ENCODE measurements around the gene APOM.

Gene APOM

DNA sequence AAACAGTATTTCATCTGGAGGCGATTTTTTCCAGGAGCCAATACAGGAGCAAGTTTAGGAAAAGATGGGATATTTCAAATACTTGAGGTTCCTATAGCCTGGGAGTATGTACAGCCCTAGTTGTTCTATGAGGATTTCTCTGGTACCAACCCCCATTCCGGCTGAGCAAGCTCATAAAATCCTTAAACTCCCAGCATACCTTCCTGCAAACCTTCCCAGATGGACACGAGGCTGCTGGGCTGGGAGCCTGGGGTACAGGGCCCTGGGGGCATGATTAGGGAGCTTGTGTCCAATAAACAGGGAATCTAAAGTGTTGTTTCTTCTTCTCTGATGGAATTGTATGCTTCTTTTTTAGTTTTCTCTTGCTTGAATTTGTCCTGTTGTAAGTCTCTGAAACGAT lies 33.7 kb upstream of the APOM start:
- no peak for DNase-seq
- H3K4me1 Mint-ChIP-seq, result peaks cover 41% of the 10 kb centered on the region
- no peaks in the 10 kb centered on the region for H3K27me3 Mint-ChIP-seq
- no peaks in the 10 kb centered on the region for H3K9me3 Mint-ChIP-seq
- CTCF ChIA-PET, result interaction anchor here (0.6 to 1.7 kb wide), 4 partner anchors 30 to 75 kb away, joined by 3 to 6 read pairs (median 4); partner anchors contain the start of gene ATP6V1G2
- peak overlapping the region; percentile 94 for H3K27ac Mint-ChIP-seq
- H3K36me3 Mint-ChIP-seq, result peaks cover 52% of the 10 kb centered on the region
- H3K4me3 Mint-ChIP-seq, result peak overlapping the region; percentile 91

DNA sequence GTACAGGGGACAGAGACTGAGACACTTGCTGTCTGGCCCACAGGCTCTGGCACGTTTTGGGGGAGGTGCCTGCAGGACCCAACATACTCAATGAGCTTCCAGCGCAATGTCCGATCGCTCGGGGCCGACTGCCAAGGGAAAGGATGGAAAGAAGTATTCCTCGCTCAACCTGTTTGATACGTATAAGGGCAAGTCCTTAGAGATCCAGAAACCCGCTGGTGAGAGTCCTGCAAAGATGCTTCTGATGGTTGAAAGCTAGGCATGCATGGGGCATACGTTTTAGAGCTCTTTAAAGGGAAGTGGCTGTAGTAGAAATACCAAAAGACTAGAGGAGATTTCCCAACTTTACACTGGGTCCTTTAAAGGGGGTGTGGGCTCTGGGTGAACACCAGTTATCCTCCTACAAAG lies 33.0 kb upstream of the APOM start:
- Mint-ChIP-seq H3K9me3 (no peaks in the 10 kb centered on the region), H3K4me3 (peak overlapping the region; percentile 91), H3K4me1 (peaks cover 42% of the 10 kb centered on the region), H3K27me3 (no peaks in the 10 kb centered on the region), H3K36me3 (peaks cover 58% of the 10 kb centered on the region), H3K27ac (peak overlapping the region; percentile 94)
- no peak for DNase-seq
- CTCF ChIA-PET, result interaction anchor here (0.8 to 1.7 kb wide), 5 partner anchors 24 to 76 kb away, joined by 3 to 6 read pairs (median 4); partner anchors contain the start of gene ATP6V1G2

GRCh38 chr6:31624070-31624469 lies 31.6 kb upstream of the APOM start:
- Mint-ChIP-seq H3K4me1 (peaks cover 37% of the 10 kb centered on the region), H3K27me3 (no peaks in the 10 kb centered on the region), H3K27ac (no peak overlapping the region), H3K36me3 (peaks cover 71% of the 10 kb centered on the region), H3K9me3 (no peaks in the 10 kb centered on the region), H3K4me3 (no peak overlapping the region)
- DNase-seq, result no peak
- CTCF ChIA-PET, result interaction anchor here (0.9 kb wide), 1 partner anchor 26 kb away, joined by 3 read pairs; no protein-coding TSS in a partner anchor

DNA sequence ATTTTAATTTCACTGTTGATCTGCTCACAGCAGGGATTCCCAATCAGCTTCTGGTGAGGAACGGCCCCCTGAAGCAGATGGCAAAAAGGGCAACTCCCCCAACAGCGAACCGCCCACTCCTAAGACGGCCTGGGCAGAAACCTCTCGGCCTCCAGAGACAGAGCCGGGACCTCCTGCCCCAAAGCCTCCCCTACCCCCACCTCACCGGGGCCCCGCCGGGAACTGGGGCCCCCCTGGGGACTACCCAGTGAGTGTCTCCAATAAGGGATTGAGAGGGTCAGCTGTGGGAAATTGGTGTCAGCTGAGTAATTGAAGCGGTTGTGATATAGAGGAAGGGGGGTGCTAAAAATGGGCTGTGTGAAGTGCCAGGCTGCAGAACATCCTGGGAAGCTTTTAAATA lies 28.7 kb upstream of the APOM start:
- Mint-ChIP-seq H3K36me3 (peaks cover 82% of the 10 kb centered on the region), H3K4me3 (no peak overlapping the region), H3K27ac (no peak overlapping the region), H3K9me3 (no peaks in the 10 kb centered on the region), H3K4me1 (peaks cover 23% of the 10 kb centered on the region), H3K27me3 (no peaks in the 10 kb centered on the region)
- CTCF ChIA-PET, result interaction anchor here (0.6 to 1.2 kb wide), 4 partner anchors 9 to 86 kb away, joined by 3 read pairs; partner anchors contain the start of gene NCR3
- DNase-seq, result no peak

- Mint-ChIP-seq H3K27ac (no peak overlapping the region), H3K36me3 (peaks cover 79% of the 10 kb centered on the region), H3K9me3 (no peaks in the 10 kb centered on the region), H3K4me3 (no peak overlapping the region), H3K4me1 (peaks cover 14% of the 10 kb centered on the region), H3K27me3 (no peaks in the 10 kb centered on the region)
- DNase-seq, result no peak
- CTCF ChIA-PET, result interaction anchor here (0.8 kb wide), 1 partner anchor 87 kb away, joined by 3 read pairs; no protein-coding TSS in a partner anchor
Measured at GRCh38 chr6:31627690-31628287, 27.9 kb upstream of the APOM start.

DNA sequence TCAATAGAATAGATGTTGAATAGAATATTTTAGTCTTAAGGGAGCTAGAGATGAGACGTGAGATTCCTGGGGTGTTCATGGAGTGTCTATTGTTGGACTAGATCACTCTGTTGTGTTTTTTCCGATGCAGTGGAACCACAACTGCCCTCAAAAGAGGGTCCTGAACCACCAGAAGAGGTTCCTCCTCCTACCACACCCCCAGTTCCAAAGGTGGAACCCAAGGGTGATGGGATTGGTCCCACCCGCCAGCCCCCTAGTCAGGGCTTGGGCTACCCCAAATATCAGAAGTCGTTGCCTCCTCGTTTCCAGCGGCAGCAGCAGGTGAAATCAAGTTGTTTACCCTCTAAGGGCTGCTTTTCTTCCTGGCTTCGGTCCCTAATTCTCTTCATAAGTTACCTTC lies 26.7 kb upstream of the APOM start:
- H3K4me1 Mint-ChIP-seq, result peaks cover 8% of the 10 kb centered on the region
- no peak overlapping the region for H3K4me3 Mint-ChIP-seq
- H3K27me3 Mint-ChIP-seq, result no peaks in the 10 kb centered on the region
- peaks cover 80% of the 10 kb centered on the region for H3K36me3 Mint-ChIP-seq
- DNase-seq, result no peak
- no peaks in the 10 kb centered on the region for H3K9me3 Mint-ChIP-seq
- H3K27ac Mint-ChIP-seq, result no peak overlapping the region
- CTCF ChIA-PET, result interaction anchor here (1.3 kb wide), 1 partner anchor 11 kb away, joined by 3 read pairs; no protein-coding TSS in a partner anchor

GRCh38 chr6:31630177-31630934 lies 25.3 kb upstream of the APOM start:
- no peaks in the 10 kb centered on the region for H3K27me3 Mint-ChIP-seq
- no peak overlapping the region for H3K4me3 Mint-ChIP-seq
- H3K36me3 Mint-ChIP-seq, result peaks cover 80% of the 10 kb centered on the region
- no peak for DNase-seq
- H3K27ac Mint-ChIP-seq, result no peak overlapping the region
- peaks cover 5% of the 10 kb centered on the region for H3K4me1 Mint-ChIP-seq
- no peaks in the 10 kb centered on the region for H3K9me3 Mint-ChIP-seq
- CTCF ChIA-PET, result interaction anchor here (1.3 kb wide), 1 partner anchor 10 kb away, joined by 3 read pairs; no protein-coding TSS in a partner anchor

- H3K27me3 Mint-ChIP-seq, result no peaks in the 10 kb centered on the region
- H3K4me3 Mint-ChIP-seq, result no peak overlapping the region
- CTCF ChIA-PET, result no interaction called here
- peaks cover 75% of the 10 kb centered on the region for H3K36me3 Mint-ChIP-seq
- no peaks in the 10 kb centered on the region for H3K9me3 Mint-ChIP-seq
- H3K27ac Mint-ChIP-seq, result no peak overlapping the region
- DNase-seq, result no peak
- H3K4me1 Mint-ChIP-seq, result peaks cover 5% of the 10 kb centered on the region
Measured at GRCh38 chr6:31631209-31631608, 24.5 kb upstream of the APOM start.

- CTCF ChIA-PET, result no interaction called here
- no peak overlapping the region for H3K4me3 Mint-ChIP-seq
- no peak for DNase-seq
- no peaks in the 10 kb centered on the region for H3K27me3 Mint-ChIP-seq
- H3K27ac Mint-ChIP-seq, result peak overlapping the region; percentile 71
- peaks cover 2% of the 10 kb centered on the region for H3K4me1 Mint-ChIP-seq
- no peaks in the 10 kb centered on the region for H3K9me3 Mint-ChIP-seq
- H3K36me3 Mint-ChIP-seq, result peaks cover 74% of the 10 kb centered on the region
Measured at GRCh38 chr6:31631681-31632278, 23.9 kb upstream of the APOM start.

DNA sequence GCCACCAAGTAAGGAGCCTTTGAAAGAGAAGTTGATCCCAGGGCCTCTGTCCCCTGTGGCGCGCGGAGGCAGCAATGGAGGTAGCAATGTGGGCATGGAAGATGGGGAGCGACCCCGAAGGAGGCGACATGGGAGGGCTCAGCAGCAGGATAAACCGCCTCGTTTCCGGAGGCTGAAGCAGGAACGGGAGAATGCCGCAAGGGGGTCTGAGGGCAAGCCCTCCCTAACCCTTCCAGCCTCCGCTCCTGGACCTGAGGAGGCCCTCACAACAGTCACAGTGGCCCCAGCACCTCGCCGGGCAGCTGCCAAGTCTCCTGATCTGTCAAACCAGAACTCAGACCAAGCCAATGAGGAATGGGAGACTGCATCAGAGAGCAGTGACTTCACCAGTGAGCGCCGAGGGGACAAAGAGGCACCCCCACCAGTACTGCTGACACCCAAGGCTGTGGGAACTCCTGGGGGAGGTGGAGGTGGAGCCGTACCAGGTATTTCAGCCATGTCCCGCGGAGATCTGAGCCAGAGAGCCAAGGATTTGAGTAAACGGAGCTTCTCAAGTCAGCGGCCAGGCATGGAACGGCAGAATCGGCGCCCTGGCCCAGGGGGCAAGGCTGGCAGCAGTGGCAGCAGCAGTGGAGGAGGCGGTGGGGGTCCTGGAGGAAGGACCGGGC lies 23.3 kb upstream of the APOM start:
- CTCF ChIA-PET, result interaction anchor here (1.2 kb wide), 1 partner anchor 198 kb away, joined by 6 read pairs; no protein-coding TSS in a partner anchor
- peak overlapping the region; percentile 71 for H3K27ac Mint-ChIP-seq
- peaks cover 73% of the 10 kb centered on the region for H3K36me3 Mint-ChIP-seq
- H3K27me3 Mint-ChIP-seq, result no peaks in the 10 kb centered on the region
- peaks cover 2% of the 10 kb centered on the region for H3K4me1 Mint-ChIP-seq
- no peak overlapping the region for H3K4me3 Mint-ChIP-seq
- H3K9me3 Mint-ChIP-seq, result no peaks in the 10 kb centered on the region
- DNase-seq, result no peak

- DNase-seq, result no peak
- peaks cover 68% of the 10 kb centered on the region for H3K36me3 Mint-ChIP-seq
- no peak overlapping the region for H3K4me3 Mint-ChIP-seq
- CTCF ChIA-PET, result interaction anchor here (1.2 kb wide), 1 partner anchor 197 kb away, joined by 6 read pairs; no protein-coding TSS in a partner anchor
- H3K9me3 Mint-ChIP-seq, result no peaks in the 10 kb centered on the region
- H3K27me3 Mint-ChIP-seq, result no peaks in the 10 kb centered on the region
- no peaks in the 10 kb centered on the region for H3K4me1 Mint-ChIP-seq
- no peak overlapping the region for H3K27ac Mint-ChIP-seq
Measured at GRCh38 chr6:31633447-31633846, 22.2 kb upstream of the APOM start.

DNA sequence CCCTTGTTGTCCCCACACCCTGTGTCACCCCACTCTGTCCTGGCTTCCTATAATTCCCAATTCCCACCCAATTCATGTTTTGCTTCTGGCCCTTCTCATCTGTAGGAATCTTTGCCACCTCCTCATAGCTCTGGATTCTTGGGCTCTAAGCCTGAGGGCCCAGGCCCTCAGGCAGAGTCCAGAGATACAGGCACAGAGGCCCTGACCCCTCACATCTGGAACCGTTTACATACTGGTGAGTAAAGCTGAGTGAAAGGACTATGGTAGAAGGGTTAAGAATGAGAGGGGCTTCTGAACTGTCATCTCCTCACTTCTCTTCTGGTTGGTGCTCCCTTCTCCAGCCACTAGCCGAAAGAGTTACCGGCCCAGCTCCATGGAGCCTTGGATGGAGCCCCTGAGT lies 21.6 kb upstream of the APOM start:
- no peaks in the 10 kb centered on the region for H3K9me3 Mint-ChIP-seq
- H3K27ac Mint-ChIP-seq, result peak overlapping the region; percentile 25
- CTCF ChIA-PET, result no interaction called here
- no peak overlapping the region for H3K4me3 Mint-ChIP-seq
- no peaks in the 10 kb centered on the region for H3K27me3 Mint-ChIP-seq
- peaks cover 67% of the 10 kb centered on the region for H3K36me3 Mint-ChIP-seq
- H3K4me1 Mint-ChIP-seq, result no peaks in the 10 kb centered on the region
- DNase-seq, result no peak

DNA sequence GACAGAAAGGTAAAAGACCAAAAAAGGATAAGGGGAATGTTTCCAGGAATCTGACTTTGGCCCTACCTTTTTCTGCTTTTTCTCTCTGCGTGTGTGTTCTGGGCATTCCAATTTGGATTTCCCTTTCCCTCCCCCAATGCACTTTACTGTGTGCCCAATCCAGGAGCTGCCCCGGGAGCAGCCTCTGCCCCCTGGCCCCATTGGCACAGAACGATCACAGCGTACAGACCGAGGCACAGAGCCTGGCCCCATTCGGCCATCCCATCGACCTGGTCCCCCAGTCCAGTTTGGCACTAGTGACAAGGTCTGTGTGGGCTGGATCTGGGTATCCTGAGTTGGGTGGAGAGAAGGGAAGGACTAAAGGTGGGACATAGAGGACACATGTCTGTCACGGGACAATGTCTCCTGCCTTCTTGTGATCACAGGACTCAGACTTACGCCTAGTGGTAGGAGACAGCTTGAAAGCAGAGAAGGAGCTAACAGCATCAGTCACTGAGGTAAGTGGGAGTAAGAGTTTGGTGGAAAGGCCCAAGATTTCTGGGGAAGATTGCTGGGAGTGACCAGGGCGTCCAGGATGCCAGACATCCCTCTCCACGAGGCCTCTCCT lies 20.6 kb upstream of the APOM start:
- H3K27ac Mint-ChIP-seq, result peak overlapping the region; percentile 9
- no peaks in the 10 kb centered on the region for H3K9me3 Mint-ChIP-seq
- CTCF ChIA-PET, result no interaction called here
- H3K4me1 Mint-ChIP-seq, result no peaks in the 10 kb centered on the region
- no peak overlapping the region for H3K4me3 Mint-ChIP-seq
- DNase-seq, result no peak
- peaks cover 65% of the 10 kb centered on the region for H3K36me3 Mint-ChIP-seq
- no peaks in the 10 kb centered on the region for H3K27me3 Mint-ChIP-seq
